Small intestine (tissue), 16 donors: Measurements from ENCODE around the gene NAIP. TPM values are rescaled to one million over a fixed set of nuclear protein-coding genes. Genes with fewer than 3 reads are reported as not detected.
"Not testable (repeated sequence)": the region's sequence is repeated elsewhere in the genome, so short reads cannot be mapped to it uniquely, and the experiment has no call there.

Source experiments
- DNase-seq, 2 donors: peaks; one replicate each; pipeline versions ENCODE4 v3.0.0 to v3.0.0-alpha.2; 2013
- FAIRE-seq: peaks from 2 replicates; lab custom pipeline; 2012; peaks lifted over from hg19 to GRCh38; lab: Jason Lieb, UNC
- H3K27ac ChIP-seq, 3 donors: one replicate each; pipeline ENCODE4 v1.5.1; 2013; ENCODE audit warnings: low read length in 2 of 3, mild to moderate bottlenecking in 2 of 3, control low read depth in 1 of 3, inconsistent platforms in 1 of 3, low read depth in 1 of 3, moderate library complexity in 1 of 3
- H3K27me3 ChIP-seq, 3 donors: one replicate each; pipeline ENCODE4 v1.6.1; 2013; ENCODE audit warnings: low read length in 3 of 3, inconsistent platforms in 1 of 3; ENCODE audit not compliant: control insufficient read depth in 3 of 3, insufficient read depth in 3 of 3
- H3K36me3 ChIP-seq, 3 donors: one replicate each; pipeline ENCODE4 v1.6.1; 2013; ENCODE audit warnings: low read length in 3 of 3, inconsistent platforms in 1 of 3, low read depth in 1 of 3, mild to moderate bottlenecking in 1 of 3, moderate library complexity in 1 of 3; ENCODE audit not compliant: control insufficient read depth in 3 of 3, insufficient read depth in 2 of 3
- H3K4me1 ChIP-seq, 3 donors: one replicate each; pipeline ENCODE4 v1.6.1; 2013; ENCODE audit warnings: low read length in 2 of 3, inconsistent platforms in 1 of 3, low read depth in 1 of 3, mild to moderate bottlenecking in 1 of 3, moderate library complexity in 1 of 3; ENCODE audit not compliant: control insufficient read depth in 3 of 3, insufficient read depth in 2 of 3
- H3K4me3 ChIP-seq, 3 donors: one replicate each; pipeline ENCODE4 v1.5.1; 2013; ENCODE audit warnings: low read length in 3 of 3, control low read depth in 1 of 3, inconsistent platforms in 1 of 3, low read depth in 1 of 3, mild to moderate bottlenecking in 1 of 3, moderate library complexity in 1 of 3
- H3K9me3 ChIP-seq, 2 donors: one replicate each; pipeline ENCODE4 v1.6.1; 2013; ENCODE audit warnings: low read depth in 1 of 2, low read length in 1 of 2; ENCODE audit not compliant: control insufficient read depth in 2 of 2, insufficient read depth in 1 of 2
- WGBS, 3 donors: extraction: QIAGEN DNeasy Blood & Tissue Kit; methylation state at CpG; one replicate each; pipeline ENCODE4 v1.1.7; 2013; 5-methylcytosine and 5-hydroxymethylcytosine counted together
- long read RNA-seq, 10 donors: transcript quantifications; one replicate each; lab custom pipeline, GENCODE V29; 2026
- polyA plus RNA-seq, 4 donors: library from polyadenylated mRNA; stranded (reverse) in 3 of 4; unstranded in 1 of 4; fragments of 200-250 nt in 3 of 4; fragments of 120-200 nt in 1 of 4; gene quantifications; one replicate each; pipeline versions ENCODE4 v1.2.1 to v1.2.3, GENCODE V29; 2013
- donor health status: healthy with polysubstance abuse.
- donor health status: control.
- donor health status: control.
- donor health status: Bipolar disorder and iron deficiency.
- donor health status: healthy.

Gene NAIP
- polyA plus RNA-seq = 10 to 100 TPM in 1 of 4 donors, 1 to 10 TPM in 3; 1.1 to 37.9 (median 3.8) TPM
- long read RNA-seq, donor 1, partial matches to known transcripts = 8 of 8 reads
- long read RNA-seq, donor 1, other reads (novel, unspliced or antisense) = 0 of 8 reads
- long read RNA-seq, donor 2, full-length matches to known transcripts = 2 of 2 reads
- long read RNA-seq, donor 2, partial matches to known transcripts = 0 of 2 reads
- long read RNA-seq, donor 2, other reads (novel, unspliced or antisense) = 0 of 2 reads
- long read RNA-seq, donor 3 = 0 reads
- long read RNA-seq, donor 4 = 0 reads
- long read RNA-seq, donor 5 = 0 reads
- long read RNA-seq, donor 6, full-length matches to known transcripts = 1 of 1 reads
- long read RNA-seq, donor 6, partial matches to known transcripts = 0 of 1 reads
- long read RNA-seq, donor 6, other reads (novel, unspliced or antisense) = 0 of 1 reads
- long read RNA-seq, donor 7 = 0 reads
- long read RNA-seq, donor 8, full-length matches to known transcripts = 1 of 1 reads
- long read RNA-seq, donor 8, partial matches to known transcripts = 0 of 1 reads
- long read RNA-seq, donor 8, other reads (novel, unspliced or antisense) = 0 of 1 reads
- long read RNA-seq, donor 9, full-length matches to known transcripts = 1 of 1 reads
- long read RNA-seq, donor 9, partial matches to known transcripts = 0 of 1 reads
- long read RNA-seq, donor 9, other reads (novel, unspliced or antisense) = 0 of 1 reads
- long read RNA-seq, donor 10, full-length matches to known transcripts = 2 of 2 reads
- long read RNA-seq, donor 10, partial matches to known transcripts = 0 of 2 reads
- long read RNA-seq, donor 10, other reads (novel, unspliced or antisense) = 0 of 2 reads

GRCh38 chr5:71025289-71025953 lies at the start of gene NAIP:
NAIP (minus strand) TSS chr5:71025339; CDS start chr5:71012915, 12,424 bp downstream.
- not testable (repeated sequence) for H3K27me3 ChIP-seq, FAIRE-seq, H3K4me3 ChIP-seq, H3K36me3 ChIP-seq, H3K27ac ChIP-seq, H3K4me1 ChIP-seq, H3K9me3 ChIP-seq, DNase-seq
- WGBS, 3 donors = 67% methylated on average over 1 of the region's 8 CpGs; no CpG with 5 or more reads in 2 of the 3 donors

- H3K27ac ChIP-seq, H3K4me1 ChIP-seq, H3K4me3 ChIP-seq, H3K27me3 ChIP-seq, FAIRE-seq, DNase-seq, H3K9me3 ChIP-seq, H3K36me3 ChIP-seq: not testable (repeated sequence)
- WGBS, 3 donors = no CpG with 5 or more reads among the region's 46 CpGs
These were observed 42.3 kb upstream of the NAIP start, which contains the start of gene GTF2H2 for GRCh38 chr5:71067262-71067928. GTF2H2 (minus strand) TSS chr5:71067676; CDS start chr5:71062763, 4,913 bp downstream.

GRCh38 chr5:71061322-71061721 lies 36.2 kb upstream of the NAIP start:
- H3K27ac ChIP-seq, H3K4me1 ChIP-seq, H3K36me3 ChIP-seq, H3K9me3 ChIP-seq, DNase-seq, FAIRE-seq, H3K27me3 ChIP-seq, H3K4me3 ChIP-seq: not testable (repeated sequence)
- WGBS, 3 donors = no CpG with 5 or more reads among the region's 1 CpG

GRCh38 chr5:71059426-71059825 lies 34.3 kb upstream of the NAIP start:
- not testable (repeated sequence) for H3K36me3 ChIP-seq, H3K4me3 ChIP-seq, H3K27ac ChIP-seq, DNase-seq, H3K4me1 ChIP-seq, H3K27me3 ChIP-seq, H3K9me3 ChIP-seq, FAIRE-seq
- no CpG with 5 or more reads among the region's 3 CpGs for WGBS, 3 donors

GRCh38 chr5:71044808-71045207 lies 19.7 kb upstream of the NAIP start:
- H3K27me3 ChIP-seq, H3K36me3 ChIP-seq, FAIRE-seq, H3K4me1 ChIP-seq, H3K9me3 ChIP-seq, H3K27ac ChIP-seq, DNase-seq, H3K4me3 ChIP-seq: not testable (repeated sequence)
- 25 to 85% methylated on average over 1 of the region's 2 CpGs; no CpG with 5 or more reads in 1 of the 3 donors for WGBS, 3 donors

- H3K9me3 ChIP-seq, FAIRE-seq, DNase-seq, H3K4me3 ChIP-seq, H3K27ac ChIP-seq, H3K27me3 ChIP-seq, H3K36me3 ChIP-seq, H3K4me1 ChIP-seq: not testable (repeated sequence)
- WGBS, 3 donors = no CpG with 5 or more reads among the region's 2 CpGs
These were observed 19.0 kb upstream of the NAIP start for GRCh38 chr5:71044128-71044527.

GRCh38 chr5:71031046-71031776 lies 6.1 kb upstream of the NAIP start:
- H3K27ac ChIP-seq, DNase-seq, H3K4me1 ChIP-seq, H3K36me3 ChIP-seq, H3K4me3 ChIP-seq, FAIRE-seq, H3K9me3 ChIP-seq, H3K27me3 ChIP-seq: not testable (repeated sequence)
- WGBS, 3 donors = no CpG with 5 or more reads among the region's 7 CpGs
